ENCODE measurements around the gene KCNT2. TPM values are rescaled to one million over a fixed set of nuclear protein-coding genes. Genes with fewer than 3 reads are reported as not detected.

Gene KCNT2
- total and polyA plus RNA-seq, 10 of the 15 experiments (the other 5 are each of a cell fraction or from before 2014, with no cell fraction given): not detected

- WGBS (ENCODE audit: insufficient coverage, insufficient replicate concordance, low lambda C conversion rate, missing lambda C conversion rate): 32% methylated on average over 4 of the region's 4 CpGs
- TF ChIP-seq MTA3 (IDR thresholded peaks at IDR 0.05; ENCODE audit: borderline replicate concordance, low read length) (no peak), GATAD2B (conservative IDR thresholded peaks at IDR 0.05; ENCODE audit: low read depth) (no peak), MYC (IDR thresholded peaks at IDR 0.05; ENCODE audit: insufficient read depth, insufficient read length, insufficient replicate concordance, low read length, severe bottlenecking) (no peak), ZNF622 (IDR thresholded peaks at IDR 0.05) (no peak), HDAC2 (IDR thresholded peaks at IDR 0.05) (no peak), EGR1 (IDR thresholded peaks at IDR 0.05; ENCODE audit: borderline replicate concordance in 1 of 2, low read depth in 2 of 2, low read length in 2 of 2) (no peak), ZNF217 (IDR thresholded peaks at IDR 0.05) (no peak), IRF3 (IDR thresholded peaks at IDR 0.05) (no peak), ELK1 (IDR thresholded peaks at IDR 0.05; ENCODE audit: low read depth, low read length) (no peak), PAX8 (IDR thresholded peaks at IDR 0.05) (no peak), YY1 (IDR thresholded peaks at IDR 0.05; ENCODE audit: low read depth, low read length) (no peak)
- ChIA-PET SMC1A (ENCODE audit: uncharacterized antibody, unreplicated experiment) (no interaction called here), POLR2A (no interaction called here), CTCF (no interaction called here), RAD21 (ENCODE audit: unreplicated experiment) (no interaction called here)
- Histone ChIP-seq H4K20me1 (ENCODE audit: control insufficient read depth, insufficient read depth) (no peaks in the 10 kb centered on the region), H3K9me3 (replicated peaks; ENCODE audit: control insufficient read depth, insufficient read depth, low read length) (no peaks in the 10 kb centered on the region), H3K4me2 (ENCODE audit: control insufficient read depth, insufficient read depth) (no peak overlapping the region), H3K9ac (ENCODE audit: control insufficient read depth, insufficient read depth, low read length) (no peak overlapping the region), H3K36me3 (ENCODE audit: control insufficient read depth in 2 of 2, insufficient read depth in 2 of 2, low read length in 1 of 2) (no peaks in the 10 kb centered on the region), H3K27me3 (replicated peaks in 1 of 2; ENCODE audit: control insufficient read depth in 2 of 2, insufficient read depth in 2 of 2, low read length in 1 of 2) (no peaks in the 10 kb centered on the region), H2AFZ (ENCODE audit: control insufficient read depth, low read depth, low read length) (no peak overlapping the region), H3K4me3 (no peak overlapping the region), H3K4me1 (ENCODE audit: control insufficient read depth, insufficient read depth, low read length) (no peaks in the 10 kb centered on the region), H3K27ac (ENCODE audit: control insufficient read depth, insufficient read depth) (no peak overlapping the region), H3K79me2 (ENCODE audit: control insufficient read depth, insufficient read depth, low read length) (no peaks in the 10 kb centered on the region)
- BruUV-seq (replicated peaks): no TSS peak
- ATAC-seq (no peak), FAIRE-seq (no peak), DNase-seq (ENCODE audit: low read depth, low spot score) (no peak)
- in situ Hi-C loops (cut with MboI): no loop called here
- intact Hi-C loops (cut with micrococcal nuclease; ENCODE audit: unreplicated experiment): no loop called here
Measured at GRCh38 chr1:196493881-196494280, 114.4 kb downstream of the KCNT2 start.

Measured in GM12878 (cell line).